GM23338 (cell line): ENCODE data around the gene OR4C15.

ENCODE experiments used
- CREB1 ChIP-seq: fragments of 250-450 bp; sonication (Bioruptor Pico); IDR thresholded peaks from 2 replicates; pipeline ENCODE4 v1.5.0; 2020; ENCODE audit warnings: low read depth, mild to moderate bottlenecking, moderate library complexity
- CTCF ChIP-seq, 2 experiments: fragments of 200-600 bp in 1 of 2; sonication (generic) in 1 of 2; conservative IDR thresholded peaks; 2 replicates each; pipeline versions ENCODE4 v1.5.1 to v1.6.1; 2016 to 2017; ENCODE audit warnings: antibody characterized with exemption in 2 of 2, low read depth in 2 of 2, mild to moderate bottlenecking in 2 of 2, moderate library complexity in 1 of 2
- ETS1 ChIP-seq: IDR thresholded peaks from 2 replicates; pipeline ENCODE4 v1.6.1; 2016; ENCODE audit warnings: antibody characterized with exemption
- EZH2 ChIP-seq: fragments of 200-600 bp; sonication (generic); IDR thresholded peaks from one replicate; pipeline ENCODE4 v1.8.0; 2017; ENCODE audit warnings: antibody characterized with exemption, mild to moderate bottlenecking, low read depth; ENCODE audit not compliant: unreplicated experiment
- EZH2phosphoT487 ChIP-seq: fragments of 200-600 bp; sonication (generic); IDR thresholded peaks from one replicate; pipeline ENCODE4 v1.8.1; 2018; ENCODE audit warnings: antibody characterized with exemption; ENCODE audit not compliant: unreplicated experiment
- JUNB ChIP-seq: IDR thresholded peaks from one replicate; pipeline ENCODE4 v1.6.1; 2016; ENCODE audit warnings: antibody characterized with exemption; ENCODE audit not compliant: unreplicated experiment
- POLR2AphosphoS5 ChIP-seq: IDR thresholded peaks from 2 replicates; pipeline ENCODE4 v1.6.1; 2016; ENCODE audit warnings: antibody characterized with exemption, low read depth
- REST ChIP-seq: IDR thresholded peaks from one replicate; pipeline ENCODE4 v1.6.1; 2018; ENCODE audit warnings: antibody characterized with exemption; ENCODE audit not compliant: unreplicated experiment
- STAT1 ChIP-seq: IDR thresholded peaks from one replicate; pipeline ENCODE4 v1.6.1; 2016; ENCODE audit warnings: antibody characterized with exemption; ENCODE audit not compliant: unreplicated experiment
- ZNF114 ChIP-seq: fragments of 250-450 bp; sonication (Bioruptor Pico); IDR thresholded peaks from 2 replicates; pipeline ENCODE4 v1.5.0; 2020; ENCODE audit warnings: mild to moderate bottlenecking, moderate library complexity
- ZNF331 ChIP-seq: fragments of 250-450 bp; sonication (Bioruptor Pico); IDR thresholded peaks from 2 replicates; pipeline ENCODE4 v1.5.0; 2020; ENCODE audit warnings: low read depth, mild to moderate bottlenecking, moderate library complexity

GRCh38 chr11:55572548-55572947, 18.3 kb downstream of the OR4C15 start:
- TF ChIP-seq CTCF (conservative IDR thresholded peaks at IDR 0.05; ENCODE audit: low read depth in 2 of 2) = no peak
- no peak for TF ChIP-seq POLR2AphosphoS5
- no peak for TF ChIP-seq REST
- no peak for TF ChIP-seq CREB1
- no peak for TF ChIP-seq EZH2phosphoT487
- no peak for TF ChIP-seq ZNF331 (CRISPR knock-in tag)
- no peak for TF ChIP-seq EZH2
- TF ChIP-seq STAT1 = no peak
- no peak for TF ChIP-seq ZNF114 (CRISPR knock-in tag)
- TF ChIP-seq JUNB = no peak
- TF ChIP-seq ETS1 = no peak
